ENCODE data around the gene RTEL1. TPM values are rescaled to one million over a fixed set of nuclear protein-coding genes. Genes with fewer than 3 reads are reported as not detected.
"Not testable (repeated sequence)": the region's sequence is repeated elsewhere in the genome, so short reads cannot be mapped to it uniquely, and the experiment has no call there.

Gene RTEL1
- total RNA-seq, result 9.0 TPM
- long read RNA-seq, partial matches to known transcripts, result 2 of 9 reads
- long read RNA-seq, other reads (novel, unspliced or antisense), result 7 of 9 reads

- DNase-seq (ENCODE audit: missing footprints), result peak; percentile 97
- intact Hi-C loops (cut with DNase I), result loop anchor here (1.0 kb wide), 1 partner anchor 32 kb away; no protein-coding TSS in a partner anchor
- peak; percentile 95 for ATAC-seq
Measured at GRCh38 chr20:63657937-63658748, at the start of gene RTEL1. Gene RTEL1 (plus strand): TSS chr20:63658312. CDS start chr20:63659403, 1,091 bp downstream.

- DNase-seq (ENCODE audit: missing footprints) (no peak), ATAC-seq (no peak)
- intact Hi-C loops (cut with DNase I), result loop anchor here (5.0 kb wide), 1 partner anchor 74 kb away; the partner anchor contains the start of gene PTK6
Measured at GRCh38 chr20:63610581-63611435, 47.3 kb upstream of the RTEL1 start.

- ATAC-seq (no peak), DNase-seq (ENCODE audit: missing footprints) (no peak)
- intact Hi-C loops (cut with DNase I), result loop anchor here (5.0 kb wide), 1 partner anchor 74 kb away; the partner anchor contains the start of gene PTK6
Measured at GRCh38 chr20:63611646-63612045, 46.5 kb upstream of the RTEL1 start.

GRCh38 chr20:63612276-63612931 lies 45.7 kb upstream of the RTEL1 start:
- ATAC-seq (no peak), DNase-seq (ENCODE audit: missing footprints) (no peak)
- intact Hi-C loops (cut with DNase I), result loop anchor here (5.0 kb wide), 1 partner anchor 75 kb away; the partner anchor contains the start of gene PTK6

DNA sequence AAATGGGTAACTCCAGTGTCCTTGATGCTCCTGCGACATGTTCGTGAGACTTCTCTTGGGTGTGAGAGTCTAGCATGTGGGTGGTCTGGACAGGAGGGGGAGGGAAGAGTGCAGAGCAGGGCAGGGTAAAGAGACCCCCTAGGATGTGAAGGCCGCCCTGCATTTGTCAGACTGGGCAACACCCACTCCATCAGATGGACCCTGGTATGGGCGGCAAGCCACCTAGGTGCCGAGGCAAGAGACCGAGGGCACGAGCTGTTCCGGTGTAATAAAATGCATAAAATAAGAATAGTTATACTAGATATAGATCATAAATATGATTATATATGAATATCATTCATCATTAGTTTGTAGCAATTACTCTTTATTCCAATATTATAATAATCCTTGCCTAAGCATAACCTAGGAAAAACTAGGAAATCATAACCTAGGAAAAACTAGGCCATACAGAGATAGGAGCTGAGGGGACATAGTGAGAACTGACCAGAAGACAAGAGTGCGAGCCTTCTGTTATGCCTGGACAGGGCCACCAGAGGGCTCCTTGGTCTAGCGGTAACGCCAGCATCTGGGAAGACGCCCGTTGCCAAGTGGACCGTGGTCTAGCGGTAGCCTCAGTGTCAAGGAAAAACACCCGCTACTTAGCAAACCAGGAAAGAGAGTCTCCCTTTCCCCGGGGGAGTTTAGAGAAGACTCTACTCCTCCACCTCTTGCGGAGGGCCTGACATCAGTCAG lies 44.1 kb upstream of the RTEL1 start:
- ATAC-seq; DNase-seq (ENCODE audit: missing footprints): not testable (repeated sequence)
- intact Hi-C loops (cut with DNase I), result loop anchor here (5.0 kb wide), 1 partner anchor 77 kb away; the partner anchor contains the start of gene PTK6

DNA sequence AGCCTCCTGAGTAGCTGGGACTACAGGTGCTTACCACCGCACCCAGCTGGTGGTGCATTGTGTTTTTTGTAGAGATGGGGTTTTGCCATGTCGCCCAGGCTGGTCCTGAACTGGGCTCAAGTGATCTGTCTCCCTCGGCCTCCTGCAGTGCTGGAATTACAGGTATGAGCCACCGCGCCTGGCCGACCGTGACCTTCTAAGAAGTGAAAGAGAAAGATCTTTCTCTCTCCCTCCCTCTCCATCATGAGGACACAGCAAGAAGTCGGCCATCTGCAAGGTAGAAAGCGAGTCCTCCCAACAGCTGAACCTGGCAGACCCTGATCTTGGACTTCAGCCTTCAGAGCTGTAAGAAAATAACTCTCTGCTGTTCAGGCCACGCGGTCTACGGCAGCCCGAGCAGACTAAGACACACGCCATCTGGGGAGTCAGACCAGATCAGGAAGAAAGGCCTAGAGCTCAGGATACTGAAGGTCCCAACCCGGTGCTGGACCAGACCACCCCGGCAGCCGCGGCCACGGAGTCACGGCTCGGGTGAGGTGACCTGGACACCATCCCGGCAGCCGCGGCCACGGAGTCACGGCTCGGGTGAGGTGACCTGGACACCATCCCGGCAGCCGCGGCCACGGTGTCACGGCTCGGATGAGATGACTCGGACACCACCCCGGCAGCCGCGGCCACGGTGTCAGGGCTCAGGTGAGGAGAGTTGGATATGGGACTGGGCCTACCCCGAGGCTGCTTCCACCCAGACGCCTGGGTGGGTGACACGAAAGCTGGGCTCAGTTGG lies 40.8 kb upstream of the RTEL1 start:
- ATAC-seq, result no peak

DNA sequence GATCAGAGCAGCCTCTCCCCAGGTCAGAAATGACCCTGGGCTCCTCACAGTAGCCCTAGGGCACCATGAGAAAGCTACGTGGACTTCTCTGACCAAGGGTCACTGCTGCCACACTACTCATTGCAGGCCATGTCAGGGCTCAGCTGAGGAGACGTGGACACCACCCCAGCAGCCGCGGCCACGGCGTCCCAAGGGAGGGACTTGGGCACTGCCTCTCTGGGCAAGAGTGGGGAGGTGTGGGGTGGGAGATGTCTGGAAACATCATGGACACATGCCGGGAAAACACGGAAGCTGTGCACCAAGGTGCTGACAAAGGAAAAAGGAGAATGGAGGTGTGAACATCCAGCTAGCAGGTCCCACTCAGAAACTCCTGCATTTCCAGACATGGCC lies 40.2 kb upstream of the RTEL1 start:
- no peak for DNase-seq (ENCODE audit: missing footprints)
- intact Hi-C loops (cut with DNase I), result no loop called here
- ATAC-seq, result no peak

More for the DNA sequence above, 40.8 kb upstream of the RTEL1 start:
- intact Hi-C loops (cut with DNase I), result no loop called here
- DNase-seq (ENCODE audit: missing footprints), result no peak

DNA sequence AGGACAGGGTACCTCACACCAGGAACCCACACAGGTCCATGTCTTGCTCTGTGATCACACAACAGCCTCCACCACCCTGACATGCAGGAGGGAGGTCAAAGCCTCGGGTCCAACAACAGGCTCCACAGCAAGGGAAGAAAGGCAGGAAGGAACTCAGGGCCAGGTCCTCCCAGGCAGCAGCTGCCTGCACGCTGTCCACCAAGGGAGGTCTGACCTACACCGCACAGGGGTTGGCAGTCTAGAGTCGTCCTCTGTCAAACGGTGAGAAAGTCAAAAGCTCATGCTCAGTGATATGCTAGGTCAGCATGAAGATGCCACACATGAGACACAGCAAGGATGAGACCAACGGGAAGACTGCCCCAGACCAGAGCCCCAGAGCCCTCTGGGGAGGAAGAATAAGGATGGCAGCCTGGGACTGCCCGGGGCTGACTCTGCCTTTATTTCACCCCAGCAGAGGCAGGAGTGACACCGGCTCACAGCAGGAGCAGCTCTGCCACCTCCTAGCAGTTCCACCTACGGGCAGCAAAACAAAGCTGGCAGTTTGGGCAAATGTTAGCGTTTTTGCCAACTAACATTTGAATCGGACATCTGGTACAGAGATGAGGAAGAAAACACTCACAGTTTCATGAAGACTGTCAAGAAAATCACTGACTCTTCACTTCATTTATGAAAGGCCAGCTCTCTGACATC lies 39.7 kb upstream of the RTEL1 start:
- intact Hi-C loops (cut with DNase I), result no loop called here
- ATAC-seq (no peak), DNase-seq (ENCODE audit: missing footprints) (no peak)

DNA sequence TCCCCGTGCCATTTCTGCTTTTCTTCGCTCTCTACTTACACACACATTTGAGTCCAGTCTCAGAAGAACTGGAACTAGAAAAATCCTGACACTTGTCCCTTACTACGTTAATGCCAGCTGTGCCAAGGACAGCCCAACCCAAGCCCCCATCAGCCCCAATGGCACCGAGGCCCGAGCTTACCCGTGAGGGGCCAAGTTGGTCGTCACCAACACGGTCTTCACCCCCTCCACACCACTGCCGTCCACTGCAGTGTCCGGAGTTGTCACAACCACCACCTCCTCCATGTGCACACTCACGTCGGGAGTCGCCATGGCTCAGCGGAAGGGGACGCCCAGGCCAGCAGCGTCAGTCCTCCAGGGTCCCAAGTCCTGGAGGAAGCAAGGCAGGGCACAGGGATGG lies 39.0 kb upstream of the RTEL1 start:
- DNase-seq (ENCODE audit: missing footprints) (no peak), ATAC-seq (no peak)
- intact Hi-C loops (cut with DNase I), result no loop called here

DNA sequence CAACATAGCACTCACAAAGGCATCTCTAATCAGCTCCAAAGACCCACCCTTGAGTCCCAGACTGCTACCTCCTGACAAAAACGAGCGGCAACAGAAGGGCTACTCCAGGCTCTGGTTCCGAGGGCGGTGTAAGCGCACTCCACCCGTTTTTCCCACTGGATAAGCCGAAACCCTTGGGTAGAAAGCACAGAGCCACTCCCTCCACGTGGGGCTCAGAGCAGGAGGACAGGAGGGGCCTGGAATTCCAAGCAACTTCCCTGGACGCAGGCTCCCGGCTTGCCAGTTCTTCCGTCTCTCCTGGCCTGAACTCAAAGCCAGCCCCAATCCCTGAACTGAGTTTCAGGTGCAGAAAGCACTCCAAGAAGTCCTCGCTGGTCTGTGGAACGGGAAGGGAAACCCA lies 38.6 kb upstream of the RTEL1 start:
- DNase-seq (ENCODE audit: missing footprints), result no peak
- intact Hi-C loops (cut with DNase I), result no loop called here

DNA sequence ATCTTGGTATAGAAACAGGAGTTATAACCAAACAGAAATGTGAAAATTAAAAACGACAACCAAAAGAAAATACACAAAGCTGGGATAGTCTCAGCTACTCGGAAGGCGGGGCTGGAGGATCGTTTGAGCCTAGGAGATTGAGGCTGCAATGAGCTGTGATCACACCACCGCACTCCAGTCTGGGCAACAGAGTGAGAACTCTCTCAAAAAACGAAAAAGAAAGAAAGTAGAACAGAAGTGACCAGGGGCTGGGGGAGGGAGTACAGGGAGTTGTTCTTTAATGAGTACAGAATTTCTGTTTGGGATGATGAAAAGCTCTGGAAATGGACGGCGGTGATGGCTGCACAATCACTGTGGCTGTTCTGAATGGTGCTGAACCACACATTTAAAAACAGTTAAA lies 37.1 kb upstream of the RTEL1 start:
- ATAC-seq (no peak), DNase-seq (ENCODE audit: missing footprints) (no peak)
- intact Hi-C loops (cut with DNase I), result no loop called here

More for the DNA sequence above, 38.6 kb upstream of the RTEL1 start:
- ATAC-seq, result no peak

DNA sequence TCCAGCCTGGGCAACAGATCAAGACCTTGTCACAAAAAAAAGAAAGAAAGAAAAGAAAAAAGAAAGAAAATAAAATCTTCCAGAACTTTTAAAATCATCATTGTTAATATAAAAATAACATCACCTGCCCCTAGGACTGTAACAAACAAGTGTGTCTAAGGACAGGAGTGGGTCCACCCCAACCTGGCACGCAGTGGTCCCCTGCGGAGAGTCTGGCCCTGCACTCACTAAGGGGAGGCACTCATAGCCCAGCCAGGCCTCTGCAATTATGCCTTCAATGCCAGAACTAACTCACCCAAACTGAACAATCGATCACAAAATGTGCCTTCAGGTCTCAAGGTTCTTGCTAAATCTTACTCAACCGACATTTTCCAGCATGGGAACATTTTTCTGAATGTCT lies 36.0 kb upstream of the RTEL1 start:
- intact Hi-C loops (cut with DNase I), result no loop called here

GRCh38 chr20:63622732-63623131 lies 35.4 kb upstream of the RTEL1 start:
- DNase-seq (ENCODE audit: missing footprints) (no peak), ATAC-seq (no peak)
- intact Hi-C loops (cut with DNase I), result no loop called here

More for the DNA sequence above, 36.0 kb upstream of the RTEL1 start:
- no peak for ATAC-seq
- no peak for DNase-seq (ENCODE audit: missing footprints)

GRCh38 chr20:63624486-63624885 lies 33.6 kb upstream of the RTEL1 start:
- DNase-seq (ENCODE audit: missing footprints) (no peak), ATAC-seq (no peak)
- intact Hi-C loops (cut with DNase I), result no loop called here

- no peak for ATAC-seq
- DNase-seq (ENCODE audit: missing footprints), result no peak
- intact Hi-C loops (cut with DNase I), result loop anchor here (1.0 to 5.0 kb wide), 2 partner anchors 32 to 346 kb away; partner anchors contain the start of gene RTEL1
Measured at GRCh38 chr20:63625771-63626423, 32.2 kb upstream of the RTEL1 start.

DNA sequence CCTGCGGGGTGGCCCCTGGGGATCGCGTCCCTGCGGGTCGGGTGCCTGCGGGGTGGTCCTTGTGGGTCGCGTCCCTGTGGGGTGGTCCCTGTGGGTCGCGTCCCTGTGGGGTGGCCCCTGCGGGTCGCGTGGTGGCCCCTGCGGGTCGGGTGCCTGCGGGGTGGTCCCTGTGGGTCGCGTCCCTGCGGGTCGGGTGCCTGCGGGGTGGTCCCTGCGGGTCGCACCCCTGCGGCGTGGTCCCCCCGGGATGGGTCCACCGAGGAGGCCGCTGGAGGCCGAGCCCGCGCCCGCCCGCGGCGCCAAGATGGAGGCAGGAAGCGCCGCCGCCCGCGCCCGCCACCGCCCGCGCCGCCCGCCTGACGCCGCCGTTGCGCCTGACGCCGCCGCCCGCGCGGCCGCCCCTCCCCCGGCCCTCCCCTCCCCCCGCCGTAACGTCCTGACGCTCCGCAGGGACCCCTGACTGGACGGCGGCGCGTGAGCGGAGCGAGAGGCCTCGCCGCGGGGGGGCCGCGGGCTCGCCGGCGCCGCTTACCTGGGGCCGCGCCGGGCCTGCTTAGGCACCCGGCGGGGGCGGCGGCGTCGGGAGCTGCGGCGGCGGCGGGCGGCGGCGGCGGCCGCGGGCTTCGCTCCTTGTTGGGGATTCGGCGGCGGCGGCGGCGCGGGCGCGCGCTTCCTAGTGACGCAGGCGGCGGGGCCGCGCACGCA lies 31.5 kb upstream of the RTEL1 start, which contains the start of gene GMEB2:
TSS of gene GMEB2 (minus strand) at position 678 of the 705 bp plus-strand sequence. CDS start 7,704 bp downstream, outside the sequence.
- intact Hi-C loops (cut with DNase I), result loop anchor here (1.0 to 5.0 kb wide), 2 partner anchors 32 to 346 kb away; partner anchors contain the start of gene RTEL1
- ATAC-seq (peak; percentile 51), DNase-seq (ENCODE audit: missing footprints) (peak; percentile 90)
